RCC 7860 (cell line): ENCODE measurements around the gene BNIP1.
A peak's percentile ranks its signal among the peaks of the same experiment; 100 is the strongest.
"Not testable (repeated sequence)": the region's sequence is repeated elsewhere in the genome, so short reads cannot be mapped to it uniquely, and the experiment has no call there.

Experiments used
- DNase-seq: peaks from one replicate; pipeline ENCODE4 v3.0.0-alpha.2; 2015; ENCODE audit warnings: low spot score
- FAIRE-seq: peaks from 2 replicates; lab custom pipeline; 2012; peaks lifted over from hg19 to GRCh38; lab: Jason Lieb, UNC

The BNIP1 gene

GRCh38 chr5:173144200-173145176, at the start of gene BNIP1:
Gene BNIP1, plus strand, starts transcription at chr5:173144531. Its CDS starts 15 bp downstream, at chr5:173144546.
- peak; percentile 67 for FAIRE-seq
- peak; percentile 85 for DNase-seq

GRCh38 chr5:173098787-173099186, 45.5 kb upstream of the BNIP1 start:
- DNase-seq (no peak), FAIRE-seq (no peak)

- DNase-seq, result no peak
- no peak for FAIRE-seq
Measured at GRCh38 chr5:173099461-173099860, 44.9 kb upstream of the BNIP1 start.

- DNase-seq (no peak), FAIRE-seq (no peak)
Measured at GRCh38 chr5:173101245-173101644, 43.1 kb upstream of the BNIP1 start.

- FAIRE-seq, result no peak
- DNase-seq, result no peak
Measured at GRCh38 chr5:173103411-173103810, 40.9 kb upstream of the BNIP1 start.

GRCh38 chr5:173108914-173109313, 35.4 kb upstream of the BNIP1 start:
- no peak for DNase-seq
- no peak for FAIRE-seq

GRCh38 chr5:173114536-173114935, 29.8 kb upstream of the BNIP1 start:
- DNase-seq (no peak), FAIRE-seq (no peak)

GRCh38 chr5:173119719-173120118, 24.6 kb upstream of the BNIP1 start:
- DNase-seq (no peak), FAIRE-seq (no peak)

- no peak for FAIRE-seq
- DNase-seq, result no peak
Measured at GRCh38 chr5:173123416-173123815, 20.9 kb upstream of the BNIP1 start.

- DNase-seq, FAIRE-seq: not testable (repeated sequence)
Measured at GRCh38 chr5:173132166-173132565, 12.2 kb upstream of the BNIP1 start.

- no peak for FAIRE-seq
- no peak for DNase-seq
Measured at GRCh38 chr5:173138707-173139106, 5.6 kb upstream of the BNIP1 start.

GRCh38 chr5:173139631-173140030, 4.7 kb upstream of the BNIP1 start:
- no peak for DNase-seq
- no peak for FAIRE-seq

GRCh38 chr5:173140769-173141168, 3.6 kb upstream of the BNIP1 start:
- DNase-seq, result no peak
- FAIRE-seq, result no peak

GRCh38 chr5:173143567-173143966, 764 bp upstream of the BNIP1 start:
- DNase-seq (no peak), FAIRE-seq (no peak)

GRCh38 chr5:173148354-173148753, 4.0 kb downstream of the BNIP1 start:
- FAIRE-seq (no peak), DNase-seq (no peak)

- no peak for FAIRE-seq
- no peak for DNase-seq
Measured at GRCh38 chr5:173152547-173152946, 8.2 kb downstream of the BNIP1 start.

GRCh38 chr5:173153842-173154241, 9.5 kb downstream of the BNIP1 start:
- FAIRE-seq (no peak), DNase-seq (no peak)

- DNase-seq, FAIRE-seq: not testable (repeated sequence)
Measured at GRCh38 chr5:173154619-173155018, 10.3 kb downstream of the BNIP1 start.

- FAIRE-seq, result no peak
- no peak for DNase-seq
Measured at GRCh38 chr5:173155912-173156311, 11.6 kb downstream of the BNIP1 start.

GRCh38 chr5:173158366-173158765, 14.0 kb downstream of the BNIP1 start:
- FAIRE-seq, result no peak
- DNase-seq, result no peak

- FAIRE-seq (no peak), DNase-seq (no peak)
Measured at GRCh38 chr5:173159256-173159655, 14.9 kb downstream of the BNIP1 start.

- no peak for FAIRE-seq
- no peak for DNase-seq
Measured at GRCh38 chr5:173161148-173161547, 16.8 kb downstream of the BNIP1 start.
